SK-N-SH treated with all-trans-retinoic acid at 6 μM for 48 hours (cell line): ENCODE results near the gene ZNF71.

Experiments
- ATAC-seq: fragments of 200-7000 bp; cut with Tn5 transposase; 3 replicates; pipeline ENCODE4 v1.9.1; 2020; ENCODE audit warnings: mild to moderate bottlenecking, moderate library complexity
- BACH2 ChIP-seq: fragments of 250-450 bp; sonication (Bioruptor Pico); IDR thresholded peaks from 2 replicates; pipeline ENCODE4 v1.9.0; 2021; ENCODE audit warnings: mild to moderate bottlenecking, borderline replicate concordance
- ESRRG ChIP-seq: fragments of 250-450 bp; sonication (Bioruptor Pico); IDR thresholded peaks from 2 replicates; pipeline ENCODE4 v1.6.1; 2021; ENCODE audit warnings: mild to moderate bottlenecking
- GLIS3 ChIP-seq: fragments of 250-450 bp; sonication (Bioruptor Pico); IDR thresholded peaks from 2 replicates; pipeline ENCODE4 v1.5.0; 2020; ENCODE audit warnings: mild to moderate bottlenecking, moderate library complexity
- ISL1 ChIP-seq: fragments of 250-450 bp; sonication (Bioruptor Pico); IDR thresholded peaks from 2 replicates; pipeline ENCODE4 v2.1.2; 2022; ENCODE audit warnings: mild to moderate bottlenecking, moderate library complexity
- OSR1 ChIP-seq: fragments of 250-450 bp; sonication (Bioruptor Pico); IDR thresholded peaks from 2 replicates; pipeline ENCODE4 v1.8.0; 2022; ENCODE audit warnings: moderate library complexity, mild to moderate bottlenecking, inconsistent platforms
- PPARA ChIP-seq: fragments of 250-450 bp; sonication (Bioruptor Pico); IDR thresholded peaks from 2 replicates; pipeline ENCODE4 v1.5.0; 2020; ENCODE audit warnings: mild to moderate bottlenecking, borderline replicate concordance
- RARB ChIP-seq: fragments of 250-450 bp; sonication (Bioruptor Pico); IDR thresholded peaks from 2 replicates; pipeline ENCODE4 v1.8.0; 2021; ENCODE audit warnings: mild to moderate bottlenecking, moderate library complexity
- SNAI2 ChIP-seq: fragments of 250-450 bp; sonication (Bioruptor Pico); IDR thresholded peaks from 2 replicates; pipeline ENCODE4 v1.5.0; 2020; ENCODE audit warnings: mild to moderate bottlenecking, moderate library complexity
- TCF4 ChIP-seq: fragments of 250-450 bp; sonication (Bioruptor Pico); IDR thresholded peaks from 2 replicates; pipeline ENCODE4 v1.8.0; 2021; ENCODE audit warnings: mild to moderate bottlenecking, moderate library complexity, borderline replicate concordance
- TOX ChIP-seq: fragments of 250-450 bp; sonication (Bioruptor Pico); IDR thresholded peaks from 2 replicates; pipeline ENCODE4 v1.8.0; 2021; ENCODE audit warnings: mild to moderate bottlenecking, moderate library complexity, borderline replicate concordance
- ZC3H10 ChIP-seq: fragments of 250-450 bp; sonication (Bioruptor Pico); IDR thresholded peaks from 2 replicates; pipeline ENCODE4 v1.5.1; 2021; ENCODE audit warnings: mild to moderate bottlenecking, moderate library complexity
- ZFP3 ChIP-seq: fragments of 250-450 bp; sonication (Bioruptor Pico); IDR thresholded peaks from 2 replicates; pipeline ENCODE4 v1.5.0; 2020; ENCODE audit warnings: mild to moderate bottlenecking, moderate library complexity
- ZFP30 ChIP-seq: fragments of 450-650 bp; formaldehyde crosslinking; IDR thresholded peaks from 2 replicates; pipeline ENCODE4 v1.5.0; 2022; ENCODE audit warnings: mild to moderate bottlenecking, moderate library complexity
- ZNF565 ChIP-seq: fragments of 450-650 bp; formaldehyde crosslinking; conservative IDR thresholded peaks from 2 replicates; pipeline ENCODE4 v1.5.0; 2020; ENCODE audit warnings: low read depth, mild to moderate bottlenecking, moderate library complexity
- ZNF70 ChIP-seq: fragments of 450-650 bp; formaldehyde crosslinking; IDR thresholded peaks from 2 replicates; pipeline ENCODE4 v1.5.0; 2020; ENCODE audit warnings: mild to moderate bottlenecking, moderate library complexity
- ZNF8 ChIP-seq: fragments of 450-650 bp; formaldehyde crosslinking; IDR thresholded peaks from 2 replicates; pipeline ENCODE4 v1.5.0; 2020; ENCODE audit warnings: mild to moderate bottlenecking, moderate library complexity
- TF ChIP-seq, protein P1 (sequence below): fragments of 250-450 bp; sonication (Bioruptor Pico); IDR thresholded peaks from 2 replicates; pipeline ENCODE4 v1.5.1; 2020; ENCODE audit warnings: low read depth, mild to moderate bottlenecking, moderate library complexity
- TF ChIP-seq, protein P2 (sequence below): fragments of 250-450 bp; sonication (Bioruptor Pico); IDR thresholded peaks from 2 replicates; pipeline ENCODE4 v1.8.0; 2020; ENCODE audit warnings: mild to moderate bottlenecking, moderate library complexity, borderline replicate concordance
- TF ChIP-seq, protein P3 (sequence below): fragments of 250-450 bp; sonication (Bioruptor Pico); IDR thresholded peaks from 2 replicates; pipeline ENCODE4 v1.5.1; 2021; ENCODE audit warnings: mild to moderate bottlenecking, moderate library complexity
- TF ChIP-seq, protein P4 (sequence below): fragments of 250-450 bp; sonication (Bioruptor Pico); IDR thresholded peaks from 2 replicates; pipeline ENCODE4 v1.8.0; 2021; ENCODE audit warnings: low read depth, mild to moderate bottlenecking, moderate library complexity, borderline replicate concordance

The ZNF71 gene

DNA sequence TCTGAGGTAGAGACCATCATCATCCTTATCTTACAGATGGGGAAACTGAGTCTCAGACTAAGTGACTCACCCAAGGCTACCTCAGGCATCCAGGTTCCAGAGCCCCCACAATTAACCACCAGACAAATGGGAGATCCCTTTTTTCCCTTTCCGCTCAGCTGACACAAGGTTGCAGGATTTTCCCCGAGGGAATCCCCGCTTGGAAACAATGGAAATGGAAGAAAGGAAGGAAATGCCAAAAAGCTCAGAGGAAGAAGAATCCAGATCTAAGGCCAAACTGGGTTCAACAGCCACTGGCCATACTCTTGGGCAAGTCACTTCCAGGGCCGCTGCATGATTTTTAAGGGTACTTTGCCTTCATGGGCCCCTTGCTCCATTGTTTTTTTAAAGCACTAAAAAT is 1.6 kb downstream of the ZNF71 start:
- no peak for TF ChIP-seq BACH2 (CRISPR knock-in tag)
- TF ChIP-seq, protein P1, sequence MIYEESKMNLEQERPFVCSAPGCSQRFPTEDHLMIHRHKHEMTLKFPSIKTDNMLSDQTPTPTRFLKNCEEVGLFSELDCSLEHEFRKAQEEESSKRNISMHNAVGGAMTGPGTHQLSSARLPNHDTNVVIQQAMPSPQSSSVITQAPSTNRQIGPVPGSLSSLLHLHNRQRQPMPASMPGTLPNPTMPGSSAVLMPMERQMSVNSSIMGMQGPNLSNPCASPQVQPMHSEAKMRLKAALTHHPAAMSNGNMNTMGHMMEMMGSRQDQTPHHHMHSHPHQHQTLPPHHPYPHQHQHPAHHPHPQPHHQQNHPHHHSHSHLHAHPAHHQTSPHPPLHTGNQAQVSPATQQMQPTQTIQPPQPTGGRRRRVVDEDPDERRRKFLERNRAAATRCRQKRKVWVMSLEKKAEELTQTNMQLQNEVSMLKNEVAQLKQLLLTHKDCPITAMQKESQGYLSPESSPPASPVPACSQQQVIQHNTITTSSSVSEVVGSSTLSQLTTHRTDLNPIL (CRISPR knock-in tag) = no peak
- TF ChIP-seq SNAI2 (CRISPR knock-in tag) = no peak
- TF ChIP-seq ZNF565 (CRISPR knock-in tag) = no peak
- no peak for TF ChIP-seq TOX (CRISPR knock-in tag)
- TF ChIP-seq OSR1 (CRISPR knock-in tag) = no peak
- TF ChIP-seq GLIS3 = no peak
- TF ChIP-seq ZC3H10 = no peak
- TF ChIP-seq ESRRG (CRISPR knock-in tag) = no peak
- no peak for TF ChIP-seq ISL1 (CRISPR knock-in tag)
- TF ChIP-seq, protein P2, sequence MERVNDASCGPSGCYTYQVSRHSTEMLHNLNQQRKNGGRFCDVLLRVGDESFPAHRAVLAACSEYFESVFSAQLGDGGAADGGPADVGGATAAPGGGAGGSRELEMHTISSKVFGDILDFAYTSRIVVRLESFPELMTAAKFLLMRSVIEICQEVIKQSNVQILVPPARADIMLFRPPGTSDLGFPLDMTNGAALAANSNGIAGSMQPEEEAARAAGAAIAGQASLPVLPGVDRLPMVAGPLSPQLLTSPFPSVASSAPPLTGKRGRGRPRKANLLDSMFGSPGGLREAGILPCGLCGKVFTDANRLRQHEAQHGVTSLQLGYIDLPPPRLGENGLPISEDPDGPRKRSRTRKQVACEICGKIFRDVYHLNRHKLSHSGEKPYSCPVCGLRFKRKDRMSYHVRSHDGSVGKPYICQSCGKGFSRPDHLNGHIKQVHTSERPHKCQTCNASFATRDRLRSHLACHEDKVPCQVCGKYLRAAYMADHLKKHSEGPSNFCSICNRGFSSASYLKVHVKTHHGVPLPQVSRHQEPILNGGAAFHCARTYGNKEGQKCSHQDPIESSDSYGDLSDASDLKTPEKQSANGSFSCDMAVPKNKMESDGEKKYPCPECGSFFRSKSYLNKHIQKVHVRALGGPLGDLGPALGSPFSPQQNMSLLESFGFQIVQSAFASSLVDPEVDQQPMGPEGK (CRISPR knock-in tag) = no peak
- TF ChIP-seq ZFP30 (CRISPR knock-in tag) = no peak
- TF ChIP-seq RARB (CRISPR knock-in tag) = no peak
- TF ChIP-seq ZNF70 = no peak
- no peak for TF ChIP-seq TCF4 (CRISPR knock-in tag)
- no peak for TF ChIP-seq PPARA (CRISPR knock-in tag)
- TF ChIP-seq, all 23 proteins: peak for 0
- ATAC-seq = no peak

DNA sequence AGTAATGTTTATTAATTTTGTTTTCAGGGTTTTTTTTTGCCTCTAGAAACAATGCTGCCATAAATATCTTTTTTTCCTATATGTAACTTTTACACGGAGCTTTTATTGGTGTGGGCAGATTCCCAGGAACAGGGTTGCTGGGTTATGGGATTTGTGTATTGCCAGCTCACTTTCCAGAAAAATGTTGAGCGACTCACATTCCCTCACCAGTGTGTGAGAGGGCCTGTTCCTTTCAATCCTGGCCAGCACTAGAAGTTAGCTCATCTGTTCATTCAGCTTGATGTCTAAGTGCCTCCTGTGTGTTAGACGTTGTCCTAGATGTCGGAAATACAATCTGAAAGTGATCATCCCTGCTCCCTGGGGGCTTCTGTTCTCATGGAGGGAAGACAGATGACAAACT is 2.6 kb downstream of the ZNF71 start:
- ATAC-seq = no peak

GRCh38 chr19:56601375-56601774 is 6.3 kb downstream of the ZNF71 start:
- ATAC-seq = no peak

More for the DNA sequence above, 2.6 kb downstream of the ZNF71 start:
- TF ChIP-seq ISL1 (CRISPR knock-in tag) (no peak), SNAI2 (CRISPR knock-in tag) (no peak)
- TF ChIP-seq, protein P1 (CRISPR knock-in tag) = no peak
- TF ChIP-seq, all 23 proteins: peak for 0

More at GRCh38 chr19:56601375-56601774, 6.3 kb downstream of the ZNF71 start:
- TF ChIP-seq ZFP3 (CRISPR knock-in tag) (no peak), ZNF8 (CRISPR knock-in tag) (no peak), PPARA (CRISPR knock-in tag) (no peak), ISL1 (CRISPR knock-in tag) (no peak), RARB (CRISPR knock-in tag) (no peak), ZNF70 (no peak), OSR1 (CRISPR knock-in tag) (no peak), SNAI2 (CRISPR knock-in tag) (no peak), TCF4 (CRISPR knock-in tag) (no peak)
- TF ChIP-seq, protein P3, sequence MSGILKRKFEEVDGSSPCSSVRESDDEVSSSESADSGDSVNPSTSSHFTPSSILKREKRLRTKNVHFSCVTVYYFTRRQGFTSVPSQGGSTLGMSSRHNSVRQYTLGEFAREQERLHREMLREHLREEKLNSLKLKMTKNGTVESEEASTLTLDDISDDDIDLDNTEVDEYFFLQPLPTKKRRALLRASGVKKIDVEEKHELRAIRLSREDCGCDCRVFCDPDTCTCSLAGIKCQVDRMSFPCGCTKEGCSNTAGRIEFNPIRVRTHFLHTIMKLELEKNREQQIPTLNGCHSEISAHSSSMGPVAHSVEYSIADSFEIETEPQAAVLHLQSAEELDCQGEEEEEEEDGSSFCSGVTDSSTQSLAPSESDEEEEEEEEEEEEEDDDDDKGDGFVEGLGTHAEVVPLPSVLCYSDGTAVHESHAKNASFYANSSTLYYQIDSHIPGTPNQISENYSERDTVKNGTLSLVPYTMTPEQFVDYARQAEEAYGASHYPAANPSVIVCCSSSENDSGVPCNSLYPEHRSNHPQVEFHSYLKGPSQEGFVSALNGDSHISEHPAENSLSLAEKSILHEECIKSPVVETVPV (CRISPR knock-in tag) = no peak
- TF ChIP-seq, protein P4, sequence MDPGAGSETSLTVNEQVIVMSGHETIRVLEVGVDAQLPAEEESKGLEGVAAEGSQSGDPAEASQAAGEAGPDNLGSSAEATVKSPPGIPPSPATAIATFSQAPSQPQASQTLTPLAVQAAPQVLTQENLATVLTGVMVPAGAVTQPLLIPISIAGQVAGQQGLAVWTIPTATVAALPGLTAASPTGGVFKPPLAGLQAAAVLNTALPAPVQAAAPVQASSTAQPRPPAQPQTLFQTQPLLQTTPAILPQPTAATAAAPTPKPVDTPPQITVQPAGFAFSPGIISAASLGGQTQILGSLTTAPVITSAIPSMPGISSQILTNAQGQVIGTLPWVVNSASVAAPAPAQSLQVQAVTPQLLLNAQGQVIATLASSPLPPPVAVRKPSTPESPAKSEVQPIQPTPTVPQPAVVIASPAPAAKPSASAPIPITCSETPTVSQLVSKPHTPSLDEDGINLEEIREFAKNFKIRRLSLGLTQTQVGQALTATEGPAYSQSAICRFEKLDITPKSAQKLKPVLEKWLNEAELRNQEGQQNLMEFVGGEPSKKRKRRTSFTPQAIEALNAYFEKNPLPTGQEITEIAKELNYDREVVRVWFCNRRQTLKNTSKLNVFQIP (CRISPR knock-in tag) = no peak
- TF ChIP-seq, protein P2 (CRISPR knock-in tag) = no peak
